Stimulated activated CD4-positive, alpha-beta T cell treated with anti-CD3 and anti-CD28 coated beads, Interleukin-12 subunit alpha, Interleukin-12 subunit beta, amount 100 ng/mL, for 48 hours (primary cell): ENCODE data around the gene GDPD1.
"Not testable (repeated sequence)": the region's sequence is repeated elsewhere in the genome, so short reads cannot be mapped to it uniquely, and the experiment has no call there.

Experiments used
- DNase-seq, 3 donors: peaks; one replicate each; pipeline ENCODE4 v3.0.0-alpha.2; 2020; ENCODE audit warnings: low read depth in 2 of 3, low spot score in 1 of 3

The GDPD1 gene

GRCh38 chr17:59220328-59221158 lies at the start of gene GDPD1:
GDPD1 (plus strand) TSS chr17:59220511; CDS start chr17:59220610, 99 bp downstream.
- peak; percentile 89 to 97 (median 95) for DNase-seq

GRCh38 chr17:59172436-59173004 lies 47.8 kb upstream of the GDPD1 start:
- no peak for DNase-seq

GRCh38 chr17:59174671-59175070 lies 45.6 kb upstream of the GDPD1 start:
- DNase-seq = no peak

- DNase-seq = no peak
Measured at GRCh38 chr17:59175076-59175475, 45.2 kb upstream of the GDPD1 start.

DNA sequence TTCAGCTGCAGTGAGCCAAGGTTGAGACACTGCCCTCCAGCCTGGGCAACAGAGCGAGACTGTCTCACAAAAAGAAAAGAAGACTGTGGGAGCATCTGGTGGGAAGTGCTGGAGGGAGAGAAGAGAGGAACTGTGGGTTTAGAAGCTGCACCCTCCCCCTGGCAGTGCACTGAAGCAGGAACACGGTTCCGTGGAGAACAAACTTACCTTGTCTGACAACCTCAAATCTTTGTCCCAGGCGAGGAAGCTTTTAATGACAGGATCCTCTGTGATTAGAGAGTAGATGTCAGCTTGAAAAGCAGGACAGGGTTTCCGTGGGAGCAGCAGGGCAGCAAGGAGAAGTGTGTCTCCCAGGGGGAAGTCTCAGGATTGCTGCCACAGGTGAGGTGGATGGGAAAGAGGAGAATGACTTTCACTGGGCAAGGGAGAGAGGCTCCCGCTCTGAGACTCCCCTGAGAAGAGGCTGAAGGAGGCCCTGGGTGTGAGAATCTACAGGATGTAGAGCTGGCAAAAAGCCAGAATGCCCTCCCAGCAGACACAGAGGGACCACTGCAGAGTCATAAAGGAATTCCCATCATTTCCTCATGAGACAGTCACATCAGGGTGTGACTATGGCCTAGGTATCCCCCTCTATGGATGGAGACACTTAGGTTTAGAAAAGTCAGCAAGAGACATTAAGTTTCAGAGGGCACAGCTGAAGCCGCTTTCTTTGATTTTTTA lies 41.9 kb upstream of the GDPD1 start:
- no peak for DNase-seq

DNA sequence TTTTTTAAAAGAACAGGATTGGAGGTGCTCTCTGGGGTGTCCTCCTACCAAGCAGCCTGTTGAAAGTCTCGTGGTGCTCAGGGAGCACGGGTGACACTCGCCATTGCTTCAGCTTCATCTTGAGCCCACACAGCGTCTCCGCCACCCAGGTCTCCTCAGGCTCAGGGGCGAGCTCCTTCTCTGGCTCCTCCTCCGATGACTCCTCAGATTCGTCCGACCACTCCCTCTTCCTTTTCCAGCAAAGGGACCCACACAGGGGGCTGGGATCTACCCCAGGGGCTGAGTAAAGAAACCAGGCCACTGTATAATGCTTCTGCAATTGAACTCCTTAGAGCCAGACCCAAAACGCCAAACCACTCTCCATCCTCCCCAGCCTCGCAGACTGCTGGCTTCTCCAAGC lies 40.7 kb upstream of the GDPD1 start:
- not testable (repeated sequence) for DNase-seq

DNA sequence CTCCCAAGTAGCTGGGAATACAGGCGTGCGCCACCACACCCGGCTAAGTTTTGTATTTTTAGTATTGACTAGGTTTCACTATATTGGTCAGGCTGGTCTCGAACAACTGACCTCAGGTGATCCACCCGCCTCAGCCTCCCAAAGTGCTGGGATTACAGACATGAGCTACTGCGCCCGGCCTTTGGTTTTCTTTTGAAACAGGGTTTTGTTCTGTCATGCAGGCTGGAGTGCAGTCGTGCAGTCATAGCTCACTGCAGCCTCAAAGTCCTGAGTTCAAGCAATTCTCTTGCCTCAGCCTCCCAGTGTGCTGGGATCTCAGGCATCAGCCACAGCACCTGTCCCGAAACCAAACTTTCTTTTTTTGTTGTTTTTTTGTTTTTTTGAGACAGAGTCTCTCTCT lies 39.7 kb upstream of the GDPD1 start:
- no peak for DNase-seq

- DNase-seq = no peak
Measured at GRCh38 chr17:59181481-59181880, 38.8 kb upstream of the GDPD1 start.

GRCh38 chr17:59185997-59186396 lies 34.3 kb upstream of the GDPD1 start:
- no peak for DNase-seq

GRCh38 chr17:59186850-59187249 lies 33.5 kb upstream of the GDPD1 start:
- DNase-seq = no peak

- no peak for DNase-seq
Measured at GRCh38 chr17:59190806-59191205, 29.5 kb upstream of the GDPD1 start.

GRCh38 chr17:59193336-59193862 lies 26.9 kb upstream of the GDPD1 start:
- no peak for DNase-seq

- DNase-seq = no peak
Measured at GRCh38 chr17:59199398-59199797, 20.9 kb upstream of the GDPD1 start.

- no peak for DNase-seq
Measured at GRCh38 chr17:59202320-59202719, 18.0 kb upstream of the GDPD1 start.

- DNase-seq = no peak
Measured at GRCh38 chr17:59219370-59219769, 941 bp upstream of the GDPD1 start.

DNA sequence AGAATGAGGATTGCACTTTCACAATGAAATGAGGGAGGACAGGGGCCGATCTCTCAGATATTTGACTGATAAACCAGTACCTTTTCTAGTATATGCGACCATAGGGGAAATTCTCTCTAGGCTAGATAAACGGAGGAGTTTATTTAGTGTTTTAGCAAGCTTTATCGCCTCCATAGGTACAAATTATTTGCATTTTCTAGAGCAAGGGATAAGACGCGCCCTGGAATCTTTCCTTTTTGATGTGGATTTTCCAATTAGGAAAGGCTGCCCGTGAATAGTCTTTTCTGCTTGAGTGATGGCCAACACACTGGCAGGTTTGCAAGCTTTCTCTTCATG lies 351 bp upstream of the GDPD1 start:
- DNase-seq = no peak

- no peak for DNase-seq
Measured at GRCh38 chr17:59221159-59221847, 992 bp downstream of the GDPD1 start.

GRCh38 chr17:59223813-59224212 lies 3.5 kb downstream of the GDPD1 start:
- no peak for DNase-seq

- DNase-seq = not testable (repeated sequence)
Measured at GRCh38 chr17:59228588-59228987, 8.3 kb downstream of the GDPD1 start.

DNA sequence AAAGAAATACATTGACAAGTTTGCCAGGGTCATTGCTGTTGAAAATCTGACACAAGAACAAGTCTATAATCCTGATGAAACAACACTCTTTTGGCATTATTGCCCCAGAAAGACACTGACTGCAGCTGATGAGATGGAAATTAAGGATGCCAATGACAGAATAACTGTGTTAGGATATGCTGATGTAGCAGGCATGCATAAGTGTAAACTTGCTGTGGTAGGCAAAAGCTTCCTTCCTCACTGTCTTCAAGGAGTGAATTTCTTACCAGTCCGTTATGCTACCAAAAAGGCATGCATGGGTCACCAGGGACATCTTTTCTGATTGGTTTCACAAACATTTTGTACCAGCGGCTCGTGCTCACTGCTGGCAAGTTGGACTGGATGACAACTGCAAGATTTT lies 10.5 kb downstream of the GDPD1 start:
- DNase-seq = no peak

GRCh38 chr17:59234631-59235030 lies 14.3 kb downstream of the GDPD1 start:
- DNase-seq = no peak
